Renal cortex interstitium (tissue), 15 donors: ENCODE results near the gene KRT73. TPM values are rescaled to one million over a fixed set of nuclear protein-coding genes. Genes with fewer than 3 reads are reported as not detected.

Experiments used
- DNase-seq, 11 donors: peaks; one replicate each; pipeline ENCODE4 v3.0.0-alpha.2; 2013; ENCODE audit warnings: low read depth in 9 of 11, low spot score in 4 of 11; ENCODE audit errors: extremely low read depth in 1 of 11
- long read RNA-seq, 16 experiments: transcript quantifications; one replicate each; lab custom pipeline, GENCODE V29; 2026
- polyA plus RNA-seq, 3 donors: library from polyadenylated mRNA; unstranded; fragments of 120-200 nt; gene quantifications; one replicate each; pipeline ENCODE4 v1.2.1, GENCODE V29; 2013; ENCODE audit not compliant: insufficient read length in 3 of 3

Gene KRT73
- under 1 TPM in 1 of 3 donors, not detected in 2; 0.04 TPM for polyA plus RNA-seq
- long read RNA-seq, donor 1 = 0 reads
- long read RNA-seq, donor 2 = 0 reads
- long read RNA-seq, donor 3 = 0 reads
- long read RNA-seq, donor 4 = 0 reads
- long read RNA-seq, donor 5 = 0 reads
- long read RNA-seq, donor 6 = 0 reads
- long read RNA-seq, donor 7 = 0 reads
- long read RNA-seq, donor 8 = 0 reads
- long read RNA-seq, donor 9 = 0 reads
- long read RNA-seq, donor 10 = 0 reads
- long read RNA-seq, donor 11 = 0 reads
- long read RNA-seq, donor 12 = 0 reads
- long read RNA-seq, donor 13 = 0 reads
- long read RNA-seq, donor 14 = 0 reads
- long read RNA-seq, donor 15 = 0 reads
- long read RNA-seq, donor 16 = 0 reads

DNA sequence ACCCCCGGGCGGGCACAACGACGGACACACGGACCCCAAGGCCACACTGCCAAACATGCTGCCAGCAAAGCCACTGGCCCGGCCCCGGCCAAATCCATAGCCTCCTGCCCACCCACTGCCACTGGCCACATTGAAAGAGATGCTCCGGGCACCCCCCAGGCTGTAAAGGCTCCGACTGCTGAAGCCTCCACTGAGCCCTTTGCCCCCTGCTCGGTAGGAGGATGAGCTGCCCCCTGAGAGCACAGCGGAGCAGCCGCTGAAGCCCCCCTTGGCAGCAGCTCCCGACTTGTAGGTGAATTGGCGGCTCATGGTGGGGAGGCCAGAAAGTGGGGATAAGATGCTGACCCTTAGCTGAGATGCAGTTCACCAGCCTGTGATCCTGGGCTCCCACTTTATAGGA is at the start of gene KRT73:
Gene KRT73, minus strand, starts transcription at position 344 of the 400 bp plus-strand sequence. Its CDS starts 35 bp downstream, at position 309.
- no peak for DNase-seq

GRCh38 chr12:52667931-52668330 is 49.6 kb upstream of the KRT73 start:
- no peak for DNase-seq

GRCh38 chr12:52667509-52667908 is 49.1 kb upstream of the KRT73 start:
- no peak for DNase-seq

DNA sequence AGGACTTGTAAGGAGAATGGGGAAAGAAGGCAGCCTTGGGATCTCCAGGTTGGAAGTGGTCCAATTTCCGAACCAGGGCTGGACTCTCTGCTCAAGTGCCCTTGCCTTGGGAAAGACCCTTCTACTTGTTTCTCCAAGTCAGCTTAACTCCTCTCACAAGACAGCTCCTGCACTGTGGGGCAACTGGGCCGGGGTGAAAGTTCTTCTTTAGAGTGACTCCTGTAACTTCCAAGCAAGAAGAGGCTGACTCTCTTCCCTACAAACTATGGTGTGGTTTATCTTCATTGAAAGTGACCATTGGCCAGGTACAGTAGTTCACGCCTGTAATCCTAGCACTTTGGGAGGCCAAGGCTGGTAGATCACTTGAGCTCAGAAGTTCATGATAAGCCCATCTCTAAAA is 48.1 kb upstream of the KRT73 start:
- no peak for DNase-seq

DNA sequence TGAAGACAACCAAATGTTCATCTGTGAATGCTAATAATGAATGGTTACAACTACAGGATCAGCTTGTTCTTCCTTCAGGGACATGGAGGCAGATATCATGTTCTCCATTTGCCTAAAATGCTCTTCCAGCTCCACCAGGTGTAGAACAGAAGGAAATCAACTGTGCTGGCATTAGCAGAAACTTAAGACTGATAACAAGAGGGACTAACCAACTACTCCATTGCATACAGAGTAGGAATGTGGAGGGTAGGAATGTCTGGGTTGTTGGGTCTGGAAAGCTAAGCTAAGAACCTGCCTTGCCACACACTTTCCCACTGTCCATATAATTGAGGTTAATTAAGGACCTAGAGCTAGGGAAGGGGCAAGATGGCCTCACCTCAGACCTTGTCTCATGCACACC is 45.1 kb upstream of the KRT73 start:
- no peak for DNase-seq

DNA sequence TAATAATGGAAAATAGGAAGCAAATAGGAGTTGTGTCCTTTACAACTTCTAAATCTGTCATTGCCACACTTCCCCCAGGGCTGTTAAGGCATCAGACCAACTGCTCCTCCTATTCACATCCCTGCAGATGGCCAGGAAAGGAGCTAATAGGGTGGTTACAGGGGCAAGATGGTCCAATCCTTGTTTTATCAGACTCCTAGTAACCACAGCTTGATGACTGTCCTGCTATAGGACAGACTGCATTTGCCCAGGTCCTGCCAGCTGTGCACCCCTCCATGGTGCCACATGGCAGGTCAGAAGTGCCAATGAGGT is 44.5 kb upstream of the KRT73 start:
- DNase-seq = no peak

- no peak for DNase-seq
These were observed 43.9 kb upstream of the KRT73 start for GRCh38 chr12:52662093-52662917.

- no peak for DNase-seq
These were observed 43.3 kb upstream of the KRT73 start for GRCh38 chr12:52661668-52662067.

DNA sequence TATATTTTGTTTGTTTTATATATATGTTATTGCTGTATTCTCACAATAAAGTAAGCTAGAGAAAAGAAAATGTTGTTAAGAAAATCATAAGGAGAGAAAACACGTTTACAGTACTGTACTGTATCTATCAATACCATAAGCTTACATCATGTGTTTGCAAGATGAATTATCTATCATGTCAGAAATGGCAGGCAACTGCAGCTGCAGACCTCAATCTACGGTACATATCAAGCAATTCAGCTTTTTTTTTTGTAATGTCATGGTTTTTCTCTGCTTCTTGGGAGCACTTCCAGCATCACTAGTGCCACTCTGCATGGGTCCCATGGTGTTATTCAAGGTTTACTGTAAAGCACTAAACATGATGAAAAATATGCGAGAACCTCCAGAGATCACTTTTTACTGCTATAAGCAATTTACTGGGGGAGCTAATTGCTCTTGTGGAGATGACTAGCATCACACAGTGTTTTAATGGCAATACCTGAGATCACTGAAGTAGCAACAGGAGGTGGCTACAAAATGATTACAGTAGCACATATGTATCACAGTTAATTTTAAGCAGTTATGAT is 42.7 kb upstream of the KRT73 start:
- no peak for DNase-seq

GRCh38 chr12:52659951-52660350 is 41.6 kb upstream of the KRT73 start:
- DNase-seq = no peak

GRCh38 chr12:52659395-52659794 is 41.0 kb upstream of the KRT73 start:
- no peak for DNase-seq

DNA sequence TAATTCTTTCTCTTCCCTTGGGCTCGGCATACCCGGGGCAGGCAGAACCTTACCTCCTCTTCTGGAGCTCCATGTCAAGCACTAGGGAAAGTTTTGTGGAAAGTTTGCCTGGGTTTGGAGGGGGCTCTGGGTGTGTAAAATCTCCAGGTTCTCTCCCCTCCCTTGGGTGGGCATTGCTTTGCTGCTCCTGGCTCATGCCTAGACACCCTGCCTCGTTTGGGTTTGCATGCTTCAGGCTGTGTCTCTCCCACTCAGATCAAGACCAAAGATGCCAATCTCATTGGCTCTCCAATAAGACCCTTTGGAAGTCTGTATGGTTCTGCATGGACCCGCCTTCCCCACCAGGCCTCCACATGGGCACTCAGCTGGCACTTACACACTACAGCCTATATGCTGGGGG is 39.8 kb upstream of the KRT73 start:
- no peak for DNase-seq

GRCh38 chr12:52657250-52657902 is 39.0 kb upstream of the KRT73 start:
- no peak for DNase-seq

DNA sequence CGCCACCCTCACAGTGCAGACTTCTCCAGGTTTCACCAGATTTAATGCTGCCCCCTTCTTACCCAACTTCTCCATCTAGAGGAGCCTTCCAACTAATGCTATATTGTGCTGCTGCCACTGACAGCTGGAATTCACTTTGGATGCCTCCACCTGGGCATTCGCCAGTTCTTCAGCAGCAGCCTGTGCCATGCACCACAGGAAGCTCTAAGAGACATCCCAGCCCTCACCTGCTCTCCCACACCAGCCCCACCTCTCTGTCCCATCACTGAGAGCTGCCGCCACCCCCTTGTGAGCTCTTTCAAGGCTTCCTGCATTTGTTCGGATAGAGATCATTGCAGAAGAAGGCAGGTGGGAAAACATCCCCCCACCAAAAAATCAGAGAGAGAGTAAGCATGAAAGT is 38.3 kb upstream of the KRT73 start:
- DNase-seq = no peak

GRCh38 chr12:52655720-52656124 is 37.4 kb upstream of the KRT73 start:
- no peak for DNase-seq

DNA sequence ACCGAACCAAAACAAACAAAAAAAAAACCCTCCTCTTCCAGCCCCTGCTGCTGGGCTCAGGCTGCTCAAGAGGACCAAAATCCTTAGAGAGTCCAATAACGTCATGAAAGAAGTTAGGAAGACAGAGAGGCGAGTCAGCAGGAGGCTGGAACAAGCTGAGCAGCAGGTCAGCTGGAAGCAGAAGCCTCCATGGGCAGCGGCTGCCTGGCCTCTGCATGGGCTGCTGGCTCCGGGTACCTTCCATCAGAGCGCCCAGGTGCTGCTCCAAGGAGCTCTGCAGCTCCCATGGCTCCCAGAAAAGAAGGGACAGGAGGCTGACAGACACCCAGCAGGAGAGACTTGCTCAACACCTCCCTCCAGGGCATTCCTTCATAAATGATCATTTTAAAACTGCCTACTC is 36.9 kb upstream of the KRT73 start:
- DNase-seq = no peak

DNA sequence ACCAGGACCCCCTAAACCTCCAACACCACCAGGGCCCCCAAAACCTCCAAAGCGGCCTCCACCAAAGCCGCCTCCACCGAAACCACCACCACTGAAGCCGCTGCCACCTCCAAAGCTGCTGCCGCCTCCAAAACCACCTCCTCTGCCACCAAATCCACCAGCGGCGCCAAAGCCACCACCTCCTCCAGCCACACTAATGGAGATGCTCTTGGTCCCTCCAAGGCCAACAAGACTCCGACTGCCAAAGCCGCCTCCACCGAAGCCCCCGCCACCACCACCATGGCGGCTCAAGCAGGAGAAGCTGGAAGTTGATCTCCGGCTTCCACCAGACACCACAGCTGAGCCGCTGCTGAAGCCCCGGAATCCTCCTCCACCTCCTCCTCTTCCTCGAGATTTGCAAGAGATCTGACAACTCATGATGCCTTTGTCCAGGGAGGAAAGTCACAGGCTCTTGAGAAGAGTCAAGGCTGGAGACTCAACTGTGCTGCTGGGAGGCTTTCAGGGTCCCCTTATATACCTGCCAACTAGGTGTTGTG is 33.4 kb upstream of the KRT73 start, which contains the start of gene KRT2:
Gene KRT2, minus strand, starts transcription at position 486 of the 536 bp plus-strand sequence. Its CDS starts 69 bp downstream, at position 417.
- DNase-seq = no peak

DNA sequence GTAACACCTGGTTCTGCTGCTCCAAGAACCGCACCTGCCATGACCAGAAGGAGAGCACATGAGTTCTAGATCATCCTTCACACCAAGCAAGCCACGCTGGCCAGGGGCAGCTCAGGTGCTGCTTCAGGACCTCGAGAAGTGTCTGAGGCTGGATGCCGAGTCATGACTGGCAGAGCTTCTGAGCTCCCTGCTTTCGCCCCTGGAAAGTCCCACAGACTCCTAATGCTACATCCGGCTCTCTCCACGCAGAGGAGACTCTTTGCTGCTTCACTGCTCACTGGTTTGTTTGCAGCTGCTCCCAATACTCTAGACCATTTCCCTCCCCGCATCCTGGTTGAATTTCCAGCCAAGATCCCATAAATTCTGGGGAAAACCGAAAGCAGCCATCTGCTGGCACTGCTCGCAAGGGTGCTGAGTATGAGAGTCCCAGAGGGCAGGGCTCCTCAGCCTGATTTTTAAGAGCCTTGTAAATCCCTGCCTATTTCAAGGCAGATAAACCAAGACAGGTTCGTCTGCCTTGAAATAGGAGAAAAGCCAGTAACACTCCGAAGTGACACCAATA is 32.2 kb upstream of the KRT73 start:
- DNase-seq = peak in 9 of 11 donors; percentile 5 to 39 (median 21)

DNA sequence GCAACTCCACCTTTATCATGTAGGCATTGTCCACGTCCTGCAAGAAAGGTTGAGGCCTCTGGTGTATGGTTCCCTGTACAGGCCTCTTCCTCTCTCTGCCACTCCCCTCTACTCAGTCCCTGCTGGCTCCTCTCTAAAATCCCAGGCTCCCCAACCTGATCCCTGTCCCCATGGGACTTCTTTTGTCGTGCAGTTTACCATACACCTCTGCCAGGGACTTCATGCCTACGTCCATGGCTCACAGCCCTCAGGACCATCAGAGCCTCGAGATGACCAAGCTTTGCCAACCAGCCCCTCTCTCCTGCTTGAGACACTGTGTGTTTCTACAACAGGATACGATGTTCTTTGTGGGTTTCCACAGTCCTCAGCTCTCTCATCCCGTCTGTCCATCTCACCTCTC is 30.7 kb upstream of the KRT73 start:
- DNase-seq = no peak
